HAP-1 (cell line): ENCODE data around the gene KIF26B.

Experiments used
- DNase-seq, 2 experiments: peaks; one replicate each; pipeline ENCODE4 v3.0.0-alpha.2; 2016 to 2020; ENCODE audit warnings: low spot score in 2 of 2
- H3K27me3 ChIP-seq: fragments of 250-450 bp; sonication (Bioruptor Pico); 2 replicates; pipeline ENCODE4 v1.5.1; 2020; ENCODE audit warnings: low read depth, mild to moderate bottlenecking, moderate library complexity
- H3K36me3 ChIP-seq: fragments of 250-450 bp; sonication (Bioruptor Pico); replicated peaks from 2 replicates; pipeline ENCODE4 v1.5.1; 2020; ENCODE audit warnings: mild to moderate bottlenecking
- H3K4me1 ChIP-seq: fragments of 250-450 bp; sonication (Bioruptor Pico); 2 replicates; pipeline ENCODE4 v1.5.1; 2020; ENCODE audit warnings: mild to moderate bottlenecking
- H3K4me3 ChIP-seq: fragments of 250-450 bp; sonication (Bioruptor Pico); 2 replicates; pipeline ENCODE4 v1.5.1; 2020; ENCODE audit warnings: mild to moderate bottlenecking, moderate library complexity
- H3K9me3 ChIP-seq: fragments of 250-450 bp; sonication (Bioruptor Pico); 2 replicates; pipeline ENCODE4 v1.5.1; 2020; ENCODE audit warnings: mild to moderate bottlenecking, moderate library complexity
- in situ Hi-C: fragments of 300-500 bp; cut with MboI; formaldehyde crosslinking; loops from 3 replicates; pipeline ENCODE4 v1.14.3; 2020; ENCODE audit warnings: low sequenced_read_pairs, inconsistent platforms, mixed read lengths

Gene KIF26B

DNA sequence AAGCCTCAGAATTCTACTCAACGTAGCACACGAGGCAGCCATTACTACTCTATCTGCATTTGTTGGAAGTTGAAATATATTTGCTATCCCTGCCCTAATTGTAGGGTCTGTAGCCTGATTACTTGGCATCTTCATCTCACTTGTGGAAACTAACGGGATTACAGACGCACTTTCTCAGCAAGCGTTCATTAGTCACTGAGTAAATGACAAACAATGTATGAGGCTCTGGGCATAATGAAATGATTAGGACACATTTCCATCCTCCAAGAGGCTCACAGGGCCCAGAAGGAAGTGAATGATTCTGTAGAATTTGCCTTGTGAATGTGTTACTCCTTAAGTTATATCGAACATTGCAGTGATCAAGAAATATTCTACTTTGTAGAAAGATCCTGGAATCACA, 78.1 kb downstream of the KIF26B start:
- Histone ChIP-seq H3K9me3 (no peaks in the 10 kb centered on the region), H3K4me3 (no peak overlapping the region), H3K27me3 (no peaks in the 10 kb centered on the region), H3K4me1 (no peaks in the 10 kb centered on the region), H3K36me3 (no peaks in the 10 kb centered on the region)
- DNase-seq, result no peak
- in situ Hi-C loops, result no loop called here

- in situ Hi-C loops, result no loop called here
- Histone ChIP-seq H3K4me3 (no peak overlapping the region), H3K36me3 (no peaks in the 10 kb centered on the region), H3K4me1 (no peaks in the 10 kb centered on the region), H3K9me3 (no peaks in the 10 kb centered on the region), H3K27me3 (no peaks in the 10 kb centered on the region)
- DNase-seq, result peak in 1 of 2 experiments; percentile 12
Measured at GRCh38 chr1:245234217-245235081, 79.7 kb downstream of the KIF26B start.

DNA sequence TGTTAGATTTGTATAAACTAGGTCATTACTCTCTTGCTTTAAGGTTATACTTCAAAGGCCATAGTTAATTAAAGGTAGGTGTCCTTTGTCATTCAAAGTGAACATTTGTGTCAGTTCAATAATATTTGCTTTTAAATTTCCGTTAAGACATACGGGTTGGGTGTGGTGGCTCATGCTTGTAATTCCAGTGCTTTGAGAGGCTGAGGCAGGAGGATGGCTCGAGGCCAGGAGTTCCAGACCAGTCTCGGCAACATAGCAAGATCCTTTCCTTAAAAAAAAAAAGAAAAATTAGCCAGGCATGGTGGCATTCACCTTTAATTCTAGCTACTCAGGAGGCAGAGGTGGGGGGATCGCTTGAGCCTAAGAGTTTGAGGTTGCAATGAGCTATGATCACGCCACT, 80.4 kb downstream of the KIF26B start:
- no peaks in the 10 kb centered on the region for H3K4me1 ChIP-seq
- in situ Hi-C loops, result no loop called here
- no peaks in the 10 kb centered on the region for H3K36me3 ChIP-seq
- no peaks in the 10 kb centered on the region for H3K9me3 ChIP-seq
- DNase-seq, result no peak
- no peaks in the 10 kb centered on the region for H3K27me3 ChIP-seq
- H3K4me3 ChIP-seq, result no peak overlapping the region

GRCh38 chr1:245240648-245241165, 85.9 kb downstream of the KIF26B start:
- no peaks in the 10 kb centered on the region for H3K36me3 ChIP-seq
- no peak for DNase-seq
- in situ Hi-C loops, result no loop called here
- H3K4me1 ChIP-seq, result no peaks in the 10 kb centered on the region
- H3K9me3 ChIP-seq, result no peaks in the 10 kb centered on the region
- H3K4me3 ChIP-seq, result no peak overlapping the region
- no peaks in the 10 kb centered on the region for H3K27me3 ChIP-seq

DNA sequence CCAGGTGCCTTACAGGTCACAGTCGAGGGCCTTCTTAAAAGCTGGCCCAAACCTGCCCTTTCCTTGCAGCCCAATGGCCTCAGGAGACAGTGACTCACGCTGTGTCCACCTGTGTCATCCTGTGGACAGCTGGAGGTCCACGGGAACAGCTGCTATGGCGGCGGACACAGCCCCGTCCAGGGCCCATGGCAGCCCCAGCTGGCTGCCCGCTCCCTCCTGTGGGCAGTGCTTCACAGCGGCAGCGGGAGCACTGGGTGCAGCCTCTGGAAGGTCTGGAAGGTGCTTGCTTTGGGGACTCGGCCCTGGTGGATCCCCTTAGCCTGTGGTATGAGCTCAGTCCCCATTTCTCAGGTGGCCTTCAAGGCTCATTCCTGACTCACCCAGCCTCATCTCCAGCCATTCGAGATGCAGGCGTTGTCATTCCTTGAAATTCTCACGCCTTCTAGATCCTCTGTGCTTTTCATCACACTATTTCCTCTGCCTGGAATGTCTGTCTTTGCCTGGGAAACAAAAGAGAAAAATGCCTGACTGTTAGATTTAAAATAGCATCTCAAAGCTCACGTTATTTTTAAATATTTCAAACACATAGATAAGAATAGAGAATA, 86.8 kb downstream of the KIF26B start:
- no peaks in the 10 kb centered on the region for H3K27me3 ChIP-seq
- in situ Hi-C loops, result no loop called here

DNA sequence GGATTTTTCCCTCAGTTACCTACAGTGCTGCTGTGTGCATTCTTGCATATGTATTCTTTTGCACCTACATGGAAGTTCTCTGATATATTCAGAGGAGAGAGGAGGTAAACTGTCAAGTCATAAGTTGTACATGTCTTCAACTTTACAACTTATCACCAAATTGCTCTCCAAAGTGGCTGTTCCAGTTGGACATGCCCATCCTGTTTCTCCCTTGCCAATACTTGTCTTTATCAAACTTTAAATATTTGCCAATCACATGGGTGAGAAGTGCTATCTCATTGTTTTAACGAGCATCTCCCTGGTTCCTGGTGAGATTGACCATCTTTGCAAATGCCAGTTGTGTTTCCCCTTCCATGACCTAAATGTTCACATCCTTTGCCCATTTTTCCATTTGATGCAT, 88.2 kb downstream of the KIF26B start:
- in situ Hi-C loops, result no loop called here
- no peak overlapping the region for H3K4me3 ChIP-seq
- DNase-seq, result no peak
- H3K36me3 ChIP-seq, result no peaks in the 10 kb centered on the region
- no peaks in the 10 kb centered on the region for H3K9me3 ChIP-seq
- no peaks in the 10 kb centered on the region for H3K27me3 ChIP-seq
- H3K4me1 ChIP-seq, result no peaks in the 10 kb centered on the region

More for the DNA sequence above, 86.8 kb downstream of the KIF26B start:
- Histone ChIP-seq H3K4me3 (no peak overlapping the region), H3K9me3 (no peaks in the 10 kb centered on the region), H3K4me1 (no peaks in the 10 kb centered on the region), H3K36me3 (no peaks in the 10 kb centered on the region)
- DNase-seq, result no peak

- Histone ChIP-seq H3K9me3 (no peaks in the 10 kb centered on the region), H3K4me1 (no peaks in the 10 kb centered on the region), H3K4me3 (no peak overlapping the region), H3K27me3 (no peaks in the 10 kb centered on the region), H3K36me3 (no peaks in the 10 kb centered on the region)
- in situ Hi-C loops, result no loop called here
- DNase-seq, result no peak
Measured at GRCh38 chr1:245245021-245245667, 90.4 kb downstream of the KIF26B start.

- in situ Hi-C loops, result no loop called here
- H3K27me3 ChIP-seq, result no peaks in the 10 kb centered on the region
- no peak for DNase-seq
Measured at GRCh38 chr1:245246433-245246832, 91.6 kb downstream of the KIF26B start.

DNA sequence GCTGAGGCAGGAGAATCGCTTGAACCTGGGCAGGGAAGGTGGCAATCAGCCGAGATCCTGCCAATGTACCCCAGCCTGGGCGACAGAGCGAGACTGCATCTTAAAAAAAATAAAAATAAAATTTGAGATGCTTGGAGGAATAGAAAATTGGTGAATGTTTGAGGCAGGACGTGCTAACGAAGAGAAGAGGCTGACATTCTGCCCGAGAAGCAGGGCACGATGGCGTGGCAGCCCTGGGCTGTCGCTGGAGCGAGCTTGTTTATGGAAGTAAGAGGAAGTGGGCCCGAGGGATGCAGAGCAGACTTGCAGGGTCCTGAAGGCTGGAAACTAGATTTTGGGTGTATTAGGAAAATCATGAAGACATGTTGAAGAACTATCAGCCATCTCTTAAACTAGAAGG, 92.6 kb downstream of the KIF26B start:
- in situ Hi-C loops, result no loop called here
- no peaks in the 10 kb centered on the region for H3K27me3 ChIP-seq
- no peak overlapping the region for H3K4me3 ChIP-seq
- no peaks in the 10 kb centered on the region; the same call in 1 of the 2 replicates for H3K9me3 ChIP-seq
- DNase-seq, result no peak
- no peaks in the 10 kb centered on the region for H3K4me1 ChIP-seq
- H3K36me3 ChIP-seq, result no peaks in the 10 kb centered on the region

More at GRCh38 chr1:245246433-245246832, 91.6 kb downstream of the KIF26B start:
- no peaks in the 10 kb centered on the region for H3K36me3 ChIP-seq
- no peaks in the 10 kb centered on the region for H3K4me1 ChIP-seq
- no peak overlapping the region for H3K4me3 ChIP-seq
- no peaks in the 10 kb centered on the region; the same call in 1 of the 2 replicates for H3K9me3 ChIP-seq

GRCh38 chr1:245247801-245248200, 93.0 kb downstream of the KIF26B start:
- in situ Hi-C loops, result no loop called here
- Histone ChIP-seq H3K27me3 (no peaks in the 10 kb centered on the region), H3K36me3 (no peaks in the 10 kb centered on the region), H3K9me3 (no peaks in the 10 kb centered on the region; the same call in 1 of the 2 replicates), H3K4me1 (no peaks in the 10 kb centered on the region), H3K4me3 (no peak overlapping the region)
- DNase-seq, result no peak

DNA sequence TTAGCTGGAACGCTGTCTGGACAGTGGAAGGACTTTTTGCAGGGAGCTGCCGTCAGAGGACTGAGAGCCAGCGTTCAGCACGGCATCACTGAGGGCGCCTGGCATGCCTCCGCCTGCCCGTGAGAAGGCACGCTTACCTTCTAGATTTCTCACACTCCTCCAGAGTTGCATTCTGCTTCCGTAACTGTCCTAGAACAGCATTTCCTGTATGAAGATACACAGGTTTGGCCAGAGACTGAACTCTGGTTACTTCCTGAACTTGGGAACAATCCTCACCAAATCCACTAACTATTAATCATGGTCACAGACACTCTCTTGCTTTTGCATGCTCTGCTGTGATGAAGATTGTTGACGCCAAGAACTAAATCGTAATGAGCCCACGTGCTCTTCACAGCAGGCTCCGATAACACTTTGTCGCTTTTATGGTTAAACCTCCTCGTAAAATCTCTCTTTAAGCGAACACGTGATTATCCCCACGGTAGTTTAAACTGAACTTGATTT, 93.5 kb downstream of the KIF26B start:
- Histone ChIP-seq H3K27me3 (no peaks in the 10 kb centered on the region), H3K4me1 (no peaks in the 10 kb centered on the region), H3K9me3 (no peaks in the 10 kb centered on the region; the same call in 1 of the 2 replicates), H3K36me3 (no peaks in the 10 kb centered on the region), H3K4me3 (no peak overlapping the region)
- DNase-seq, result no peak
- in situ Hi-C loops, result no loop called here

GRCh38 chr1:245255783-245256182, 101.0 kb downstream of the KIF26B start:
- H3K27me3 ChIP-seq, result no peaks in the 10 kb centered on the region
- in situ Hi-C loops, result no loop called here
- H3K36me3 ChIP-seq, result no peaks in the 10 kb centered on the region
- no peak overlapping the region for H3K4me3 ChIP-seq
- peaks cover 3% of the 10 kb centered on the region; the same call in 1 of the 2 replicates for H3K4me1 ChIP-seq
- H3K9me3 ChIP-seq, result no peaks in the 10 kb centered on the region; the same call in 1 of the 2 replicates
- no peak for DNase-seq

GRCh38 chr1:245256528-245256927, 101.7 kb downstream of the KIF26B start:
- Histone ChIP-seq H3K4me1 (peaks cover 3% of the 10 kb centered on the region; the same call in 1 of the 2 replicates), H3K27me3 (no peaks in the 10 kb centered on the region), H3K9me3 (no peaks in the 10 kb centered on the region), H3K4me3 (no peak overlapping the region), H3K36me3 (no peaks in the 10 kb centered on the region)
- in situ Hi-C loops, result no loop called here
- DNase-seq, result peak in 1 of 2 experiments; percentile 14
